GM12891 (cell line): ENCODE measurements around the gene MCM6.

Experiments
- POLR2A ChIP-seq: IDR thresholded peaks from 2 replicates; pipeline ENCODE4 v1.6.1; 2011; ENCODE audit warnings: low read depth, low read length, control low read depth
- POLR2AphosphoS5 ChIP-seq: IDR thresholded peaks from 2 replicates; pipeline ENCODE4 v1.6.1; 2011; ENCODE audit warnings: low read depth, low read length, control low read depth
- TAF1 ChIP-seq: IDR thresholded peaks from 2 replicates; pipeline ENCODE4 v1.6.1; 2011; ENCODE audit warnings: low read depth, low read length, control low read depth

- TF ChIP-seq POLR2A (no peak), TAF1 (no peak), POLR2AphosphoS5 (no peak)
These were observed 53.4 kb downstream of the MCM6 start for GRCh38 chr2:135822855-135823254.
